ENCODE data around the gene ANTXR2.

ANTXR2 gene

DNA sequence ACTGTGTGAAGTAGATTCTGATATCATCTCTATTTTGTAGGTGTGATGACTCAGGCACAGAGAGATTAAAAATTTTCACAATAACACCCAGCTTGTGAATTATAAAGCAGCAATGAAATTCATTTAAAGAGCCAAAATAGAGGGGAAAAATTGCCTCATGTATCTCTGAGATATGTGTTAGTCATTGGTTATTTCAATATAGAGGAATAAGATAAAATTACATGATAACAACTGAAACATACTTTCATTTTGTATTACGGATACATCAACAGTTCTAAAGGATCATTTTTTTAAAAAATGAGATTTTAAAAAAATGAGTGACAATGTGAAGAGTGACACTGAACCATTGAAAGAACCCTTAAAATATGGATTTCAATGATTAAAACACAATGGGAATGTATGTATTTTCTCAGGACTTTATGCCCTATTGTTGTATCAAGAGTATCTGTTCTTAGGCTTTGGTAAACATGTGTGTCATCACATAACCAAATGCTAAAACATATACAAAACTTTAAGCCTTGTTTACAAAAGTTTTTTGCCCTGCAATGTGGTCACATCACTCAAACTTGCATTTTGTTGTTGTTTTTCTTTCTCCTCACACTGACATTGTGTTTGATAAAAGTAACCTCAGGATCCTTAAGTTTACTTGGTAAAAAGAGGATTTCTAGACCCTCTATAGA, 221.3 kb downstream of the ANTXR2 start:
- ChIA-PET POLR2A (ENCODE audit: low non-redundant PET) (no interaction called here), CTCF (no interaction called here)
- no peak for DNase-seq (ENCODE audit: low spot score)
- H3K27ac ChIP-seq = no peak overlapping the region
- TF ChIP-seq, protein P1, sequence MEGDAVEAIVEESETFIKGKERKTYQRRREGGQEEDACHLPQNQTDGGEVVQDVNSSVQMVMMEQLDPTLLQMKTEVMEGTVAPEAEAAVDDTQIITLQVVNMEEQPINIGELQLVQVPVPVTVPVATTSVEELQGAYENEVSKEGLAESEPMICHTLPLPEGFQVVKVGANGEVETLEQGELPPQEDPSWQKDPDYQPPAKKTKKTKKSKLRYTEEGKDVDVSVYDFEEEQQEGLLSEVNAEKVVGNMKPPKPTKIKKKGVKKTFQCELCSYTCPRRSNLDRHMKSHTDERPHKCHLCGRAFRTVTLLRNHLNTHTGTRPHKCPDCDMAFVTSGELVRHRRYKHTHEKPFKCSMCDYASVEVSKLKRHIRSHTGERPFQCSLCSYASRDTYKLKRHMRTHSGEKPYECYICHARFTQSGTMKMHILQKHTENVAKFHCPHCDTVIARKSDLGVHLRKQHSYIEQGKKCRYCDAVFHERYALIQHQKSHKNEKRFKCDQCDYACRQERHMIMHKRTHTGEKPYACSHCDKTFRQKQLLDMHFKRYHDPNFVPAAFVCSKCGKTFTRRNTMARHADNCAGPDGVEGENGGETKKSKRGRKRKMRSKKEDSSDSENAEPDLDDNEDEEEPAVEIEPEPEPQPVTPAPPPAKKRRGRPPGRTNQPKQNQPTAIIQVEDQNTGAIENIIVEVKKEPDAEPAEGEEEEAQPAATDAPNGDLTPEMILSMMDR (conservative IDR thresholded peaks at IDR 0.05; ENCODE audit: low read depth) = no peak
